Measurements from ENCODE around the gene PHYH. TPM values are rescaled to one million over a fixed set of nuclear protein-coding genes. Genes with fewer than 3 reads are reported as not detected.
"Not testable (repeated sequence)": the region's sequence is repeated elsewhere in the genome, so short reads cannot be mapped to it uniquely, and the experiment has no call there.

Gene PHYH
- total RNA-seq, 1 donor from 2014 or later = 19.9 TPM

- no peaks in the 10 kb centered on the region for H3K36me3 Mint-ChIP-seq (ENCODE audit: insufficient read depth)
Measured at GRCh38 chr10:13241613-13242012, 58.3 kb downstream of the PHYH start.

GRCh38 chr10:13239923-13240322 lies 59.9 kb downstream of the PHYH start:
- Mint-ChIP-seq H3K4me3 (ENCODE audit: low read depth) (no peak overlapping the region), H3K9me3 (ENCODE audit: low read depth) (no peaks in the 10 kb centered on the region), H3K4me1 (ENCODE audit: low read depth) (no peaks in the 10 kb centered on the region), H3K27ac (no peak overlapping the region), H3K27me3 (no peaks in the 10 kb centered on the region), H3K36me3 (ENCODE audit: insufficient read depth) (no peaks in the 10 kb centered on the region)
- DNase-seq (ENCODE audit: low spot score, unreplicated experiment) = no peak
- TF ChIP-seq, protein P1, sequence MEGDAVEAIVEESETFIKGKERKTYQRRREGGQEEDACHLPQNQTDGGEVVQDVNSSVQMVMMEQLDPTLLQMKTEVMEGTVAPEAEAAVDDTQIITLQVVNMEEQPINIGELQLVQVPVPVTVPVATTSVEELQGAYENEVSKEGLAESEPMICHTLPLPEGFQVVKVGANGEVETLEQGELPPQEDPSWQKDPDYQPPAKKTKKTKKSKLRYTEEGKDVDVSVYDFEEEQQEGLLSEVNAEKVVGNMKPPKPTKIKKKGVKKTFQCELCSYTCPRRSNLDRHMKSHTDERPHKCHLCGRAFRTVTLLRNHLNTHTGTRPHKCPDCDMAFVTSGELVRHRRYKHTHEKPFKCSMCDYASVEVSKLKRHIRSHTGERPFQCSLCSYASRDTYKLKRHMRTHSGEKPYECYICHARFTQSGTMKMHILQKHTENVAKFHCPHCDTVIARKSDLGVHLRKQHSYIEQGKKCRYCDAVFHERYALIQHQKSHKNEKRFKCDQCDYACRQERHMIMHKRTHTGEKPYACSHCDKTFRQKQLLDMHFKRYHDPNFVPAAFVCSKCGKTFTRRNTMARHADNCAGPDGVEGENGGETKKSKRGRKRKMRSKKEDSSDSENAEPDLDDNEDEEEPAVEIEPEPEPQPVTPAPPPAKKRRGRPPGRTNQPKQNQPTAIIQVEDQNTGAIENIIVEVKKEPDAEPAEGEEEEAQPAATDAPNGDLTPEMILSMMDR (IDR thresholded peaks at IDR 0.05; ENCODE audit: unreplicated experiment) = no peak

More at GRCh38 chr10:13241613-13242012, 58.3 kb downstream of the PHYH start:
- no peaks in the 10 kb centered on the region for H3K27me3 Mint-ChIP-seq
- H3K27ac Mint-ChIP-seq = no peak overlapping the region
- H3K4me3 Mint-ChIP-seq (ENCODE audit: low read depth) = no peak overlapping the region
- TF ChIP-seq, protein P1 (IDR thresholded peaks at IDR 0.05; ENCODE audit: unreplicated experiment) = no peak
- no peak for DNase-seq (ENCODE audit: low spot score, unreplicated experiment)
- no peaks in the 10 kb centered on the region for H3K9me3 Mint-ChIP-seq (ENCODE audit: low read depth)
- no peaks in the 10 kb centered on the region for H3K4me1 Mint-ChIP-seq (ENCODE audit: low read depth)

GRCh38 chr10:13238271-13239077 lies 61.4 kb downstream of the PHYH start:
- Mint-ChIP-seq H3K4me1 (ENCODE audit: low read depth) (no peaks in the 10 kb centered on the region), H3K36me3 (ENCODE audit: insufficient read depth) (no peaks in the 10 kb centered on the region), H3K27ac (no peak overlapping the region), H3K9me3 (ENCODE audit: low read depth) (no peaks in the 10 kb centered on the region), H3K4me3 (ENCODE audit: low read depth) (no peak overlapping the region), H3K27me3 (no peaks in the 10 kb centered on the region)
- TF ChIP-seq, protein P1 (IDR thresholded peaks at IDR 0.05; ENCODE audit: unreplicated experiment) = no peak
- DNase-seq (ENCODE audit: low spot score, unreplicated experiment) = no peak

GRCh38 chr10:13236638-13237037 lies 63.2 kb downstream of the PHYH start:
- Mint-ChIP-seq H3K4me3 (ENCODE audit: low read depth) (no peak overlapping the region), H3K27me3 (no peaks in the 10 kb centered on the region), H3K4me1 (ENCODE audit: low read depth) (no peaks in the 10 kb centered on the region), H3K27ac (no peak overlapping the region), H3K36me3 (ENCODE audit: insufficient read depth) (no peaks in the 10 kb centered on the region), H3K9me3 (ENCODE audit: low read depth) (no peaks in the 10 kb centered on the region)
- DNase-seq (ENCODE audit: low spot score, unreplicated experiment) = no peak
- TF ChIP-seq, protein P1 (IDR thresholded peaks at IDR 0.05; ENCODE audit: unreplicated experiment) = no peak

GRCh38 chr10:13234736-13235135 lies 65.1 kb downstream of the PHYH start:
- not testable (repeated sequence) for H3K27ac Mint-ChIP-seq; H3K4me1 Mint-ChIP-seq (ENCODE audit: low read depth)

DNA sequence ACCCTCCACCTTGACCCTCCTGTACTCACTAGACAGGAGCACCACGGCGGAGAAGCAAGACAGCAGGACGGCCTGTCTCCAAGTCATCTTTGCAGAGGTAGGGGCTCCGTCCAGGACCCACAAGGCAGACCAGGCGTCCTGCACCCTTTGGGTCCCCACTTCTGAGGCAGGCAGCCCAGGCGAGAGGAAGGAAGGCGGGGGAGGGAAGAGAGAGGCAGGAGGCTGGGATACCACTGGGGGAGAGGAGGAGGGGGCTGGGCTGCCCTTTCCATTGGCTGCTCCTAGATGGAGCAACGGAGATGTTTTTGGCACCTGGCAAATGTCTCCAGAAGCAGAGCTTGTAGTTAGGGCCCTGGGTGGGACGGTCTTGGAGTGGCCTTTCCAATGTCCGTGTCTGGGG lies 65.7 kb downstream of the PHYH start, which contains the start of gene UCMA:
TSS of gene UCMA (minus strand) at position 203 of the 400 bp plus-strand sequence. CDS start at position 87, 116 bp downstream.
- H3K27me3 Mint-ChIP-seq = peaks cover 6% of the 10 kb centered on the region
- no peaks in the 10 kb centered on the region for H3K4me1 Mint-ChIP-seq (ENCODE audit: low read depth)
- DNase-seq (ENCODE audit: low spot score, unreplicated experiment) = no peak
- no peaks in the 10 kb centered on the region for H3K9me3 Mint-ChIP-seq (ENCODE audit: low read depth)
- H3K36me3 Mint-ChIP-seq (ENCODE audit: insufficient read depth) = no peaks in the 10 kb centered on the region
- TF ChIP-seq, protein P1 (IDR thresholded peaks at IDR 0.05; ENCODE audit: unreplicated experiment) = no peak
- H3K4me3 Mint-ChIP-seq (ENCODE audit: low read depth) = no peak within 1 kb of the TSS
- H3K27ac Mint-ChIP-seq = no peak within 1 kb of the TSS

More at GRCh38 chr10:13234736-13235135, 65.1 kb downstream of the PHYH start:
- H3K36me3 Mint-ChIP-seq (ENCODE audit: insufficient read depth); H3K4me3 Mint-ChIP-seq (ENCODE audit: low read depth); DNase-seq (ENCODE audit: low spot score, unreplicated experiment); H3K27me3 Mint-ChIP-seq; H3K9me3 Mint-ChIP-seq (ENCODE audit: low read depth): not testable (repeated sequence)
